A549 (cell line): ENCODE results near the gene CA9. TPM values are rescaled to one million over a fixed set of nuclear protein-coding genes. Genes with fewer than 3 reads are reported as not detected.

Source experiments
- ATAC-seq, 2 experiments: fragments of 200-7000 bp in 1 of 2; fragments of >200 bp in 1 of 2; cut with Nextera tagmentation in 1 of 2; cut with Tn5 transposase in 1 of 2; 3 replicates each; pipeline versions ENCODE4 v1.8.0 to v1.9.1; 2018 to 2020; ENCODE audit warnings: mild to moderate bottlenecking in 1 of 2, moderate library complexity in 1 of 2
- CTCF ChIA-PET: fragments of 300-600 bp; sonication (Branson Sonifier 250); formaldehyde crosslinking; extraction: SDS; loops from one replicate; lab custom pipeline; 2021; ENCODE audit warnings: antibody characterized with exemption, inconsistent platforms; lab: Yijun Ruan, JAX
- POLR2A ChIA-PET: fragments of 350-600 bp; formaldehyde crosslinking; extraction: SDS; loops from one replicate; lab custom pipeline; 2021; ENCODE audit warnings: antibody characterized with exemption, inconsistent platforms; lab: Yijun Ruan, JAX
- DNase-seq, 2 experiments: peaks; one replicate each; pipeline versions ENCODE4 v3.0.0 to v3.0.0-alpha.2; 2011 to 2016; ENCODE audit warnings: low read depth in 1 of 2, low spot score in 1 of 2
- FAIRE-seq: peaks from 2 replicates; lab custom pipeline; 2011; peaks lifted over from hg19 to GRCh38; lab: Jason Lieb, UNC
- H3K27ac ChIP-seq, 2 experiments: fragments of >200 bp; sonication (Bioruptor Twin); formaldehyde crosslinking; 3 replicates each; pipeline ENCODE4 v1.5.1; 2016 to 2017
- H3K4me1 ChIP-seq: fragments of >200 bp; sonication (Bioruptor Twin); formaldehyde crosslinking; 3 replicates; pipeline ENCODE4 v1.6.1; 2016
- H3K4me2 ChIP-seq: fragments of >200 bp; sonication (Bioruptor Twin); formaldehyde crosslinking; 3 replicates; pipeline ENCODE4 v1.6.1; 2016
- H3K4me3 ChIP-seq: fragments of >200 bp; sonication (Bioruptor Twin); formaldehyde crosslinking; 3 replicates; pipeline ENCODE4 v1.5.1; 2016
- H3K9me3 ChIP-seq: fragments of >200 bp; sonication (Bioruptor Twin); formaldehyde crosslinking; 3 replicates; pipeline ENCODE4 v1.6.1; 2016
- CHD2 ChIP-seq: fragments of 150-350 bp; IDR thresholded peaks from 2 replicates; pipeline ENCODE4 v1.6.1; 2014; ENCODE audit warnings: low read length; ENCODE audit not compliant: partially characterized antibody
- CHD4 ChIP-seq: fragments of 200-600 bp; sonication (generic); IDR thresholded peaks from 2 replicates; pipeline ENCODE4 v1.6.1; 2016; ENCODE audit warnings: antibody characterized with exemption, mild to moderate bottlenecking, borderline replicate concordance
- EP300 ChIP-seq, 2 experiments: fragments of >200 bp; sonication (Bioruptor Twin); formaldehyde crosslinking; IDR thresholded peaks; 2 replicates in 1 of 2; 3 replicates in 1 of 2; pipeline ENCODE4 v1.6.1; 2016 to 2017
- HDAC2 ChIP-seq: fragments of 200-600 bp; sonication (generic); IDR thresholded peaks from 2 replicates; pipeline ENCODE4 v1.6.1; 2016
- HOXB13 ChIP-seq: fragments of 250-450 bp; sonication (Bioruptor Pico); IDR thresholded peaks from 2 replicates; pipeline ENCODE4 v1.5.0; 2020; ENCODE audit warnings: low read depth, mild to moderate bottlenecking, moderate library complexity
- JUN ChIP-seq, 2 experiments: fragments of >200 bp; sonication (Bioruptor Twin); formaldehyde crosslinking; IDR thresholded peaks; 2 replicates in 1 of 2; 3 replicates in 1 of 2; pipeline ENCODE4 v1.6.1; 2016 to 2017
- JUNB ChIP-seq: fragments of >200 bp; sonication (Bioruptor Twin); formaldehyde crosslinking; IDR thresholded peaks from 2 replicates; pipeline ENCODE4 v1.6.1; 2016
- KDM5A ChIP-seq: fragments of 200-600 bp; sonication (generic); IDR thresholded peaks from 2 replicates; pipeline ENCODE4 v1.6.1; 2016; ENCODE audit warnings: antibody characterized with exemption, mild to moderate bottlenecking
- NPAS2 ChIP-seq: fragments of 250-450 bp; sonication (Bioruptor Pico); IDR thresholded peaks from 2 replicates; pipeline ENCODE4 v1.8.0; 2022; ENCODE audit warnings: mild to moderate bottlenecking, moderate library complexity, borderline replicate concordance
- NR3C1 ChIP-seq: fragments of >200 bp; sonication (Bioruptor Twin); formaldehyde crosslinking; IDR thresholded peaks from 3 replicates; pipeline ENCODE4 v1.6.1; 2017
- PHF8 ChIP-seq: fragments of 200-600 bp; sonication (generic); IDR thresholded peaks from 2 replicates; pipeline ENCODE4 v1.6.1; 2016; ENCODE audit warnings: low read depth, mild to moderate bottlenecking, antibody characterized with exemption, moderate library complexity, borderline replicate concordance
- POLR2A ChIP-seq: IDR thresholded peaks from 2 replicates; pipeline ENCODE4 v1.6.1; 2012; ENCODE audit warnings: mild to moderate bottlenecking, low read length
- RARB ChIP-seq: fragments of 250-450 bp; sonication (Bioruptor Pico); IDR thresholded peaks from 2 replicates; pipeline ENCODE4 v1.8.0; 2021; ENCODE audit warnings: mild to moderate bottlenecking, moderate library complexity
- SREBF2 ChIP-seq: fragments of 450-650 bp; IDR thresholded peaks from 2 replicates; pipeline ENCODE4 v1.6.1; 2014; ENCODE audit warnings: mild to moderate bottlenecking, moderate library complexity
- TFCP2L1 ChIP-seq: fragments of 250-450 bp; sonication (Bioruptor Pico); IDR thresholded peaks from 2 replicates; pipeline ENCODE4 v1.5.0; 2021; ENCODE audit warnings: mild to moderate bottlenecking
- TP53 ChIP-seq: fragments of 250-450 bp; sonication (Bioruptor Pico); IDR thresholded peaks from 2 replicates; pipeline ENCODE4 v1.5.0; 2021; ENCODE audit warnings: mild to moderate bottlenecking, moderate library complexity
- WGBS: methylation state at CpG from one replicate; pipeline ENCODE4 v1.1.6; 2017; ENCODE audit errors: missing lambda C conversion rate; 5-methylcytosine and 5-hydroxymethylcytosine counted together
- polyA plus RNA-seq, 4 experiments: library from polyadenylated mRNA; depleted of rRNA in 3 of 4; stranded (reverse); fragments of >200 nt; fragmentation: RNase III in 1 of 4; extraction: RNeasy Plus Mini Kit Qiagen cat#74134 plus additional on column Dnase treatment in 1 of 4; gene quantifications; 2 replicates in 3 of 4; 3 replicates in 1 of 4; pipeline ENCODE4 v1.2.3, GENCODE V29; 2011 to 2017
- TF ChIP-seq, protein P1 (sequence below): fragments of >200 bp; sonication (Bioruptor Twin); formaldehyde crosslinking; IDR thresholded peaks from 3 replicates; pipeline ENCODE4 v1.5.1; 2016
- TF ChIP-seq, protein P2 (sequence below): IDR thresholded peaks from 2 replicates; pipeline ENCODE4 v1.6.1; 2012
- TF ChIP-seq, protein P3 (sequence below): fragments of 450-650 bp; IDR thresholded peaks from 2 replicates; pipeline ENCODE4 v1.6.1; 2014; ENCODE audit warnings: antibody characterized with exemption
- TF ChIP-seq, protein P4 (sequence below): IDR thresholded peaks from 2 replicates; pipeline ENCODE4 v1.6.1; 2012

Gene CA9
- polyA plus RNA-seq, 2 of the 4 experiments (the other 2 are of a cell fraction) = 4.5 to 16.3 TPM

DNA sequence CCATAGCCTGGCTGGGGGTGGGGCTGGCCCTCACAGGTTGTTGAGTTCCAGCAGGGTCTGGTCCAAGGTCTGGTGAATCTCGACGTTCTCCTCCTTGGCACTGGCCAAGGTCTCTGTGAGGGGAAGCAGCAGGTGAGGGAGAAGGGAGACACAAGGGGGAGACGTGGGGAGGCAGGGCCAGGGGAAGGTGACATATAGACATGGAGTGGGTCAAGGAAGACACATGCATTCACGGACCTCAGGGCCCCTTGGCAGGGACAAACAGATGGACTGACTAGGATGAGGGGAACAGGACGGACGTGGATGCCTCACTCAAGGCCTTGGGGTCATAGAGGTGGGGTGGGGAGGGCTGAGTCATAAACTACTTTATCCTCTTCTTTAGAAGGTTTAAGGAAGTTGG, 8.3 kb downstream of the CA9 start:
- no peak overlapping the region for H3K27ac ChIP-seq
- TF ChIP-seq NR3C1 = no peak
- 0 out of 5 replicates have a peak, but pooled peaks of 1 of the 2 experiments have one; percentile 1 for TF ChIP-seq JUN (IDR thresholded peaks at IDR 0.05)
- WGBS = 76% methylated on average over 6 of the region's 6 CpGs
- no peak overlapping the region for H3K4me3 ChIP-seq
- peaks cover 31% of the 10 kb centered on the region for H3K4me1 ChIP-seq
- ChIA-PET CTCF (interaction anchor here (18.3 kb wide), 1 partner anchor 16 kb away, joined by 498 read pairs; the partner anchor contains the start of genes ARHGEF39, CA9, CCDC107 and RMRP), POLR2A (no interaction called here)
- FAIRE-seq (no peak), DNase-seq (no peak), ATAC-seq (no peak; a peak in 1 of 6 replicates)
- no peak overlapping the region for H3K4me2 ChIP-seq
- no peaks in the 10 kb centered on the region for H3K9me3 ChIP-seq

DNA sequence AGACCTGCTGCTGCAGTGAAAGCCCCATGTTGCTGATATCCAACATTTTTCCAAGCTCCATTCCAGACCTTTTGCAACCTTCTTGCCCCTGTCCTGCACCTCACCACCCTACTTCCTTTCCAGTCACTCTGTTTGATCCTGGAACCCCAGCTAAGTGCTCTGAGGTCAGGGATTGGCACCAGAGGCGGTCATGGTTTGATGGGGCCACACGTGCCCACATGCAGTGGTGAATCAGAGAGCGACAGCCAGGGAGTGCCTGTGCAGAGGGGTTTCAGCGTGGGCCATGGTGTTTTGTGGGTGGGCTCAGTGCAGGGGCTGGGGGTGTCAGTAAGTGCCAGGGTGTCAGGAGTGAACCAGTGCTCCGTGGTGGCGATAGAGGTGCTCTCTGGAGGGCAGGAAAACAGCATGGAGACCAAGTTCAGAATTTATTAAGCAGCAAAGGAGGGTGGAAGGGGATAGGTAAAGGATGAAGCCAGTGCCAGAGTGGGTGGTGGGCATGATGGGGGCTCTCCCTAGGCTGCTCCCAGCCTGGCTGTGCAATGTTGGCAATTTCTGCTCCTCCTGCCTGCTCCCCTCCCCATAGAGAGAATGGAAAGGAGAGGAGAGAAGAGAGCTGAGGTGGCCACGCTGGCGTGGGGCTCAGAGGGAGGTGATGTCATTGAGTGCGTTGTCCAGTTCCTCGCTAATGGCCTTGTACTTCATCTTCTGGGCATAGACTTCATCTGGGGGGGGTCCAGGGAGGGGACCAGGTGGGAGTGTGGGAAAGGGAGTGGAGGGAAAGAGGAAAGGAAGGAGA, 9.0 kb downstream of the CA9 start:
- ATAC-seq = no peak
- POLR2A ChIA-PET = interaction anchor here (0.7 to 1.1 kb wide), 2 partner anchors 14 to 18 kb away, joined by 3 read pairs; no protein-coding TSS in a partner anchor
- CTCF ChIA-PET = interaction anchor here (4.1 to 18.3 kb wide), 3 partner anchors 14 to 47 kb away, joined by 20 to 498 read pairs (median 72); partner anchors contain the start of genes ARHGEF39, CA9, CCDC107 and RMRP
- Histone ChIP-seq H3K4me1 (peaks cover 37% of the 10 kb centered on the region), H3K4me2 (no peak overlapping the region), H3K9me3 (no peaks in the 10 kb centered on the region), H3K4me3 (no peak overlapping the region), H3K27ac (no peak overlapping the region; a peak in 1 of 6 replicates)
- no peak for DNase-seq
- no peak for FAIRE-seq
- TF ChIP-seq, protein P1, sequence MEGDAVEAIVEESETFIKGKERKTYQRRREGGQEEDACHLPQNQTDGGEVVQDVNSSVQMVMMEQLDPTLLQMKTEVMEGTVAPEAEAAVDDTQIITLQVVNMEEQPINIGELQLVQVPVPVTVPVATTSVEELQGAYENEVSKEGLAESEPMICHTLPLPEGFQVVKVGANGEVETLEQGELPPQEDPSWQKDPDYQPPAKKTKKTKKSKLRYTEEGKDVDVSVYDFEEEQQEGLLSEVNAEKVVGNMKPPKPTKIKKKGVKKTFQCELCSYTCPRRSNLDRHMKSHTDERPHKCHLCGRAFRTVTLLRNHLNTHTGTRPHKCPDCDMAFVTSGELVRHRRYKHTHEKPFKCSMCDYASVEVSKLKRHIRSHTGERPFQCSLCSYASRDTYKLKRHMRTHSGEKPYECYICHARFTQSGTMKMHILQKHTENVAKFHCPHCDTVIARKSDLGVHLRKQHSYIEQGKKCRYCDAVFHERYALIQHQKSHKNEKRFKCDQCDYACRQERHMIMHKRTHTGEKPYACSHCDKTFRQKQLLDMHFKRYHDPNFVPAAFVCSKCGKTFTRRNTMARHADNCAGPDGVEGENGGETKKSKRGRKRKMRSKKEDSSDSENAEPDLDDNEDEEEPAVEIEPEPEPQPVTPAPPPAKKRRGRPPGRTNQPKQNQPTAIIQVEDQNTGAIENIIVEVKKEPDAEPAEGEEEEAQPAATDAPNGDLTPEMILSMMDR = no peak
- 0 out of 5 replicates have a peak, but pooled peaks of 1 of the 2 experiments have one; percentile 5 for TF ChIP-seq JUN (IDR thresholded peaks at IDR 0.05)
- 81% methylated on average over 10 of the region's 10 CpGs for WGBS

DNA sequence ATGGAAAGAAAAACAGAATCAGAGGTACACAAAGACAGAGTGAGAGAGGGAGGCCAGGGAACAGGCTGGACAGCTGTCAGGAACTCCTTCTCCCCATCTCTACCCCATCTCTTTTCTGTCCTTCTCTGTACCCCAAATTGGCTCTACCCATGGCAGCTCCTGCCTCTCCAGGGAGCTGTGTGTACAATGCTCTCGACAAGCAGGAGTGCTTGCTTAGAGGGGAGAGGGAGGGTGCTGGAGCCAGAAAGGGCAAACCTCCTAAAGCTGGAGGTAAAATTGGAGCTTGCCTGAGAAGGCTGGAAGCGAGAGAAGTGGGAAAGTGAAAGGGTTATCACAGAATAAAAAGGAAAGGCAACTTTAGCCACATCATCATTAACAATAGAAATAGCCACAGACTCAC, 9.6 kb downstream of the CA9 start:
- DNase-seq = no peak
- POLR2A ChIA-PET = interaction anchor here (0.7 to 1.1 kb wide), 2 partner anchors 13 to 19 kb away, joined by 3 read pairs; no protein-coding TSS in a partner anchor
- no peak for ATAC-seq
- CTCF ChIA-PET = interaction anchor here (1.4 to 18.3 kb wide), 5 partner anchors 13 to 199 kb away, joined by 3 to 498 read pairs (median 20); partner anchors contain the start of genes ARHGEF39, CA9, CCDC107 and RMRP
- Histone ChIP-seq H3K9me3 (no peaks in the 10 kb centered on the region), H3K4me1 (peaks cover 43% of the 10 kb centered on the region), H3K4me2 (no peak overlapping the region), H3K4me3 (no peak overlapping the region), H3K27ac (no peak overlapping the region; a peak in 1 of 6 replicates)
- 88% methylated on average over 2 of the region's 2 CpGs for WGBS
- no peak for TF ChIP-seq POLR2A
- no peak for TF ChIP-seq PHF8
- no peak for TF ChIP-seq HOXB13 (CRISPR knock-in tag)
- TF ChIP-seq CHD2 = no peak
- TF ChIP-seq SREBF2 = no peak
- TF ChIP-seq, protein P2, sequence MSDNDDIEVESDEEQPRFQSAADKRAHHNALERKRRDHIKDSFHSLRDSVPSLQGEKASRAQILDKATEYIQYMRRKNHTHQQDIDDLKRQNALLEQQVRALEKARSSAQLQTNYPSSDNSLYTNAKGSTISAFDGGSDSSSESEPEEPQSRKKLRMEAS = no peak
- FAIRE-seq = no peak

DNA sequence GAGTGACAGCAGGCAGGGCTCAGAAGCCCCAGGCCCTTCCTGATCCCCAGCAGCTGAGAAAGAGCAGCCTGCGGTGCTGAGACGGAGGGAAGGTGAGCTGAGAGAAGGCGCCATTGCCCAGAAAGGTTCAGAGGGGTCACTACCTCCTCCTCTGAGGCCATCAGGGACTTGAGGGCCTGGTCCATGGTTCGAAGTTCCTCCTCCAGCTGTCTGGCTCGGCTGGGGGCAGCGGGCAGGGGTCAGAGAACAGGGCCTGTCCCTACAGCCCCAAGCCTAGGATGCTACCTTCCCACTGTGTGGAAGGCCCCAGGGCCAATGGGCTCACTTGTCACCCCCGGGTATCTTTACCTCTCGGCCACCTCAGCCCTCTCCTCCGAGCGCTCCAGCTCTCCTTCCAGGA, 11.2 kb downstream of the CA9 start:
- CTCF ChIA-PET = interaction anchor here (0.7 to 18.3 kb wide), 7 partner anchors 12 to 204 kb away, joined by 3 to 498 read pairs (median 12); partner anchors contain the start of genes ARHGEF39, CA9, CCDC107 and RMRP
- no peak overlapping the region for H3K4me2 ChIP-seq
- ATAC-seq = no peak

More for the DNA sequence above, 11.2 kb downstream of the CA9 start:
- no peak for TF ChIP-seq KDM5A
- no peak for TF ChIP-seq EP300 (IDR thresholded peaks at IDR 0.05)
- no peak for TF ChIP-seq NPAS2 (CRISPR knock-in tag)
- no peak for TF ChIP-seq TP53 (CRISPR knock-in tag)
- no peak for TF ChIP-seq HDAC2
- TF ChIP-seq TFCP2L1 = no peak
- TF ChIP-seq RARB (CRISPR knock-in tag) = no peak
- TF ChIP-seq CHD4 = no peak
- TF ChIP-seq JUN (IDR thresholded peaks at IDR 0.05) = no peak
- TF ChIP-seq, protein P3, sequence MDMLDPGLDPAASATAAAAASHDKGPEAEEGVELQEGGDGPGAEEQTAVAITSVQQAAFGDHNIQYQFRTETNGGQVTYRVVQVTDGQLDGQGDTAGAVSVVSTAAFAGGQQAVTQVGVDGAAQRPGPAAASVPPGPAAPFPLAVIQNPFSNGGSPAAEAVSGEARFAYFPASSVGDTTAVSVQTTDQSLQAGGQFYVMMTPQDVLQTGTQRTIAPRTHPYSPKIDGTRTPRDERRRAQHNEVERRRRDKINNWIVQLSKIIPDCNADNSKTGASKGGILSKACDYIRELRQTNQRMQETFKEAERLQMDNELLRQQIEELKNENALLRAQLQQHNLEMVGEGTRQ = no peak
- TF ChIP-seq, protein P4, sequence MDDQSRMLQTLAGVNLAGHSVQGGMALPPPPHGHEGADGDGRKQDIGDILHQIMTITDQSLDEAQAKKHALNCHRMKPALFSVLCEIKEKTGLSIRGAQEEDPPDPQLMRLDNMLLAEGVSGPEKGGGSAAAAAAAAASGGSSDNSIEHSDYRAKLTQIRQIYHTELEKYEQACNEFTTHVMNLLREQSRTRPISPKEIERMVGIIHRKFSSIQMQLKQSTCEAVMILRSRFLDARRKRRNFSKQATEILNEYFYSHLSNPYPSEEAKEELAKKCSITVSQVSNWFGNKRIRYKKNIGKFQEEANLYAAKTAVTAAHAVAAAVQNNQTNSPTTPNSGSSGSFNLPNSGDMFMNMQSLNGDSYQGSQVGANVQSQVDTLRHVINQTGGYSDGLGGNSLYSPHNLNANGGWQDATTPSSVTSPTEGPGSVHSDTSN = no peak
- TF ChIP-seq CHD2 = no peak
- TF ChIP-seq JUNB = no peak
- no peak for FAIRE-seq
- H3K9me3 ChIP-seq = no peaks in the 10 kb centered on the region
- no peak overlapping the region for H3K4me3 ChIP-seq
- no peak for DNase-seq
- POLR2A ChIA-PET = no interaction called here
- H3K27ac ChIP-seq = no peak overlapping the region
- peaks cover 47% of the 10 kb centered on the region for H3K4me1 ChIP-seq
- 97% methylated on average over 10 of the region's 10 CpGs for WGBS
